Fibroblast of villous mesenchyme (primary cell): Measurements from ENCODE around the gene TOMT. TPM values are rescaled to one million over a fixed set of nuclear protein-coding genes. Genes with fewer than 3 reads are reported as not detected.
"Not testable (repeated sequence)": the region's sequence is repeated elsewhere in the genome, so short reads cannot be mapped to it uniquely, and the experiment has no call there.

Experiments
- DNase-seq: peaks from one replicate; pipeline ENCODE4 v3.0.0-alpha.2; 2010; ENCODE audit warnings: low read depth
- H3K4me3 ChIP-seq: 2 replicates; pipeline ENCODE4 v1.5.1; 2011; ENCODE audit warnings: low read depth, mild to moderate bottlenecking, low read length
- CTCF ChIP-seq: IDR thresholded peaks from 2 replicates; pipeline ENCODE4 v1.5.1; 2012; ENCODE audit warnings: low read depth, mild to moderate bottlenecking, low read length; ENCODE audit not compliant: insufficient read depth
- small RNA-seq: library from RNA; depleted of rRNA; stranded (forward); fragments of <200 nt; gene quantifications from one replicate; pipeline ENCODE3, GENCODE V24; 2012
- total RNA-seq: library from RNA; depleted of rRNA; stranded (reverse); fragments of >200 nt; gene quantifications from 2 replicates; pipeline ENCODE4 v1.2.3, GENCODE V29; 2012

Gene TOMT
- total RNA-seq, 1 donor, result not detected

- TF ChIP-seq CTCF, result no peak
- DNase-seq, result peak; percentile 86
Observed at GRCh38 chr11:72144807-72145565, 39.3 kb downstream of the TOMT start.

GRCh38 chr11:72146625-72147024, 40.9 kb downstream of the TOMT start:
- TF ChIP-seq CTCF, result no peak
- DNase-seq, result no peak
- H3K4me3 ChIP-seq, result no peak overlapping the region

More at GRCh38 chr11:72144807-72145565, 39.3 kb downstream of the TOMT start:
- no peak overlapping the region for H3K4me3 ChIP-seq

GRCh38 chr11:72150882-72151281, 45.2 kb downstream of the TOMT start:
- no peak for TF ChIP-seq CTCF
- H3K4me3 ChIP-seq, result no peak overlapping the region
- DNase-seq, result no peak

GRCh38 chr11:72153874-72154273, 48.1 kb downstream of the TOMT start:
- not testable (repeated sequence) for H3K4me3 ChIP-seq, DNase-seq

- no peak for DNase-seq
- no peak overlapping the region for H3K4me3 ChIP-seq
- TF ChIP-seq CTCF, result no peak
Observed at GRCh38 chr11:72154816-72155215, 49.1 kb downstream of the TOMT start.

- H3K4me3 ChIP-seq, result no peak overlapping the region
- TF ChIP-seq CTCF, result no peak
- DNase-seq, result no peak
Observed at GRCh38 chr11:72155751-72156150, 50.0 kb downstream of the TOMT start.

GRCh38 chr11:72157131-72157530, 51.4 kb downstream of the TOMT start:
- TF ChIP-seq CTCF, result no peak
- no peak overlapping the region for H3K4me3 ChIP-seq
- no peak for DNase-seq

Small RNA genes within 50 kb of the gene (small RNA-seq; reads per million reads assigned to genes)
- gene MIR3165, result 0.47 reads per million

Other genes starting within 250 kb of the TOMT start
- not detected in 2 replicates for gene DEFB131B, start 227.5 kb upstream of the TOMT start, total RNA-seq
- 9.1 and 9.7 TPM in 2 replicates for gene XNDC1N, start 177.3 kb upstream of the TOMT start, total RNA-seq
- 24.5 and 27.2 TPM in 2 replicates for gene RNF121, start 176.9 kb upstream of the TOMT start, total RNA-seq
- gene IL18BP, start 107.0 kb upstream of the TOMT start, total RNA-seq, result 2.6 and 4.2 TPM in 2 replicates
- 158 and 169 TPM in 2 replicates for gene NUMA1, start 25.4 kb upstream of the TOMT start, total RNA-seq
- 4.3 and 5.5 TPM in 2 replicates for gene LRRC51, start 25.1 kb upstream of the TOMT start, total RNA-seq
- gene LAMTOR1, start 2.6 kb upstream of the TOMT start, total RNA-seq, result 155 and 174 TPM in 2 replicates
- 32.8 and 48.3 TPM in 2 replicates for gene ANAPC15, start 6.8 kb downstream of the TOMT start, total RNA-seq
- 0.64 and 2.6 TPM in 2 replicates for gene FOLR3, start 29.8 kb downstream of the TOMT start, total RNA-seq
- not detected in 2 replicates for gene FOLR1, start 86.2 kb downstream of the TOMT start, total RNA-seq
- gene FOLR2, start 110.9 kb downstream of the TOMT start, total RNA-seq, result not detected in 2 replicates
- 123 and 163 TPM in 2 replicates for gene INPPL1, start 118.8 kb downstream of the TOMT start, total RNA-seq
- not detected in 2 replicates for gene PHOX2A, start 138.3 kb downstream of the TOMT start, total RNA-seq